ENCODE results near the gene LRIF1.
"Not testable (repeated sequence)": the region's sequence is repeated elsewhere in the genome, so short reads cannot be mapped to it uniquely, and the experiment has no call there.

Gene LRIF1

GRCh38 chr1:110951161-110951560 is 12.6 kb downstream of the LRIF1 start:
- DNase-seq (ENCODE audit: low spot score): no peak

- no peak for DNase-seq (ENCODE audit: low spot score)
Observed at GRCh38 chr1:110948038-110948810, 15.5 kb downstream of the LRIF1 start.

DNA sequence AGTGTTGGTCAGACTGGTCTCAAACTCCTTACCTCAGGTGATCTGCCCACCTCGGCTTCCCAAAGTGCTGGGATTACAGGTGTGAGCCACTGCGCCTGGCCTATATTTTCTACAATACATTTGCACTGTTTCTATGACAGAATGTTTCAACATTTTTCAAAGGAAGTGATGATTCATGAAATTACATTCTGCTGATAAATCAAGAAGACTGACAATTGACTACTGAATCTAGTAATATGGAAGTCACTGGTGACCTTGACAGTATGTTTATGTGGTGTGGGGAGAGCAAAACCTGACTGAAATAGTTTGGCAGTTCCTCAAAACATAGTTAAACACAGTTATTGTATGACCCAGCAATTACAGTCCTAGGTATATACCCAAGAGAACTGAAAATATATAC is 18.1 kb downstream of the LRIF1 start:
- no peak for DNase-seq (ENCODE audit: low spot score)

- no peak for DNase-seq (ENCODE audit: low spot score)
Observed at GRCh38 chr1:110944806-110945205, 18.9 kb downstream of the LRIF1 start.

DNA sequence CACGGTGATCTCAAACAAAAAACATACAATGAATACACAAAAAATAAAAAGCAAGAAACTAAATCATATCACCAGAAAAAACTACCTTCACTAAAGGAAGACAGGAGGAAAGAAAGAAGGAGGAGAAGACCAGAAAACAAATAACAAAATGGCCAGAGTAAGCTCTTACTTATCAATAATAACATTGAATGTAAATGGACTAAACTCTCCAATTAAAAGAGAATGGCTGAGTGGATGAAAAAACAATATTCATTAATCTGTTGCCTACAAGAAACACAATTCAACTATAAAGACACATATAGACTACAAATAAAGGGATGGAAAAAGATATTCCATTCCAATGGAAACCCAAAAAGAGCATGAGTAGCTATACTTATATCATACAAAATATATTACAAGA is 27.2 kb downstream of the LRIF1 start:
- DNase-seq (ENCODE audit: low spot score): no peak

DNA sequence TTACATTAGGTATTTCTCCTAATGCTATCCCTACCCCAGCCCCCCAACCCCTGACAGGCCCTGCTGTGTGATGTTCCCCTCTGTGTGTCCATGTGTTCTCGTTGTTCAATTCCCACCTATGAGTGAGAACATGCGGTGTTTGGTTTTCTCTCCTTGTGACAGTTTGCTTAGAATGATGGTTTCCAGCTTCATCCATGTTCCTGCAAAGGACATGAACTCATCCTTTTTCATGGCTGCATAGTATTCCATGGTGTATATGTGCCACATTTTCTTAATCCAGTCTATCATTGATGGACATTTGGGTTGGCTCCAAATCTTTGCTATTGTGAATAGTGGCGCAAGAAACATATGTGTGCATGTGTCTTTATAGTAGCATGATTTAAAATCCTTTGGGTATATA is 32.6 kb downstream of the LRIF1 start:
- not testable (repeated sequence) for DNase-seq (ENCODE audit: low spot score)

DNA sequence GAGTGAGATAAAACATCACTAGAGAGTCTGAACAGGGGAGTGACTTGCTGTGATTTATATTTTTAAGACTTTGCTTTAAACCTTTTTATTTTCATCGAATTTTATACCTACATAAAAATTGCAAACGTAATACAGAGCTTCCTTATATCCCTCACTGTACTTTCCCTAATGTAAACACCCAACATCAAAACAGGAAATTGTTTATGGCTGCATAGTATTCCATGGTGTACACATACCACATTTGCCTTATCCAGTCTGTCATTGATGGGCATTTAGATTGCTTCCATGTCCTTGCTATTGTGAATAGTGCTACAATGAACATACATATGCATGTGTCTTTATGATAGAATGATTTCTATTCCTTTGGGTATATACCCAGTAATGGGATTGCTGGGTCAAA is 34.8 kb downstream of the LRIF1 start:
- no peak for DNase-seq (ENCODE audit: low spot score)

GRCh38 chr1:110928191-110928590 is 35.5 kb downstream of the LRIF1 start:
- no peak for DNase-seq (ENCODE audit: low spot score)

GRCh38 chr1:110927484-110928075 is 36.1 kb downstream of the LRIF1 start:
- DNase-seq (ENCODE audit: low spot score): no peak

DNA sequence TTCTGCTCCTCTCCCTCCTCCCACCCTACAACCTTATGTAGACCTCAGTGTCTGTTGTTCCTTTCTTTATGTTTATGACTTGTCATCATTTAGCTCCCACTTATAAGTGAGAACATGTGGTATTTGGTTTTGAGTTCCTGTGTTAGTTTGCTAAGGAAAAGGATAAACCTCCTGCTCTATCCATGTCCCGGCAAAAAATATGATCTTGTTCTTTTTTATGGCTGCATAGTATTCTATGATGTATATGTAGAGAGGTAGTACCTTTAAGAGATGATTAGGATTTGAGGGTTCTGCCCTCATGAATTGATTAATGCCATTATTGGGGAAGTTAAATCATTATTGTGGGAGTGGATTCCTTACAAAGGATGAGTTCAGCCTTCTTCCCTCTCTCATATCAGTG is 41.8 kb downstream of the LRIF1 start:
- DNase-seq (ENCODE audit: low spot score): no peak

- no peak for DNase-seq (ENCODE audit: low spot score)
Observed at GRCh38 chr1:110918016-110918415, 45.7 kb downstream of the LRIF1 start.

DNA sequence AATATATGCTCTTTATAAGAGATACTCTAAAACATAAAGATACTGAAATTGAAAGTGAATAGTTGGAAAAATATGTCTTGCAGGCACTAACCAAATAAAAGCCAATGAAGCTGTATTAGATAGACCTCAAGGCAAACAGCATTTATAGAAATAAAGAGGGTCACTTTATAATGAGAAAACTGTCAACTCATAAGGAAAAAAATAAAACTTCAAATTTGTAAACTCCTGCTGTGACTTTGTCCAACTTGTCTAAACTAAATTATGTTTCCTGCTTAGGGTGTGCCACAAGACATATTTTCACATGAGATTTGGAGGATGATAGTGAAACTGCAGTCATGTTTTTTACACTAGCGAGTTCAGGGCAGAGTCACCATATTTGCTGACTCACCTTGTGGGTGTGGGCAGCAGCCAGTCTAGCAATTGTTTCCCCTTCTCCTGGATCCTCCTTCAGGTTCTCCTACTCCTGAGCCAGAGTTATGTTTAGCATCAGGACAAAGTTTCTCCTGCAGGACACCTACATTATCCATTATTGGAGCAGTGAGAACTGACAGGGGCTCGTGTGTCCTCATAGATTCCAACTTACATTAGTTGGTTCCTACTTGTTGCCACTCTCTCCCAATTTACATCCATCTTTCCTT is 46.9 kb downstream of the LRIF1 start:
- no peak for DNase-seq (ENCODE audit: low spot score)

- DNase-seq (ENCODE audit: low spot score): no peak
Observed at GRCh38 chr1:110916274-110916668, 47.5 kb downstream of the LRIF1 start.

DNA sequence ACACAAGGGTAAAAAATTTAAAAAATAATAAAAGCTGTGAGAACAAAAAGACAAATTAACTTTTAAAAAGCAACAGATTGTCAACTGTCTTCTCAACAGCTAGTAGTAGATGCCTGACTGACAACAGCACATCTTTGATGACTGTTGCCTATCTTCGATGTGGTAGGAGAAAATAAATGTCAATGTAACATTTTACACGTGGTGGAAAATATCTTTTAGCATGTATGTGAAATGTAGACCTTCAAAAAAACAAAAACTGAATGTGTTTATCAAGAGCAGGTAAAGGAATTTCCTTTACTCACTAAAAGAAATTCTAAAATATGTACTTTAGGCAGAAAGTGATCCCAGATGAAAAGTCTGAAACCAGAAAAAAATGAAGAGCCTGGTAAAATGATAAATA is 47.9 kb downstream of the LRIF1 start:
- no peak for DNase-seq (ENCODE audit: low spot score)

GRCh38 chr1:110914676-110915075 is 49.0 kb downstream of the LRIF1 start:
- no peak for DNase-seq (ENCODE audit: low spot score)

GRCh38 chr1:110912784-110913183 is 50.9 kb downstream of the LRIF1 start:
- no peak for DNase-seq (ENCODE audit: low spot score)

GRCh38 chr1:110903853-110904500 is 59.7 kb downstream of the LRIF1 start:
- no peak for DNase-seq (ENCODE audit: low spot score)

- DNase-seq (ENCODE audit: low spot score): no peak
Observed at GRCh38 chr1:110902820-110903463, 60.8 kb downstream of the LRIF1 start.

DNA sequence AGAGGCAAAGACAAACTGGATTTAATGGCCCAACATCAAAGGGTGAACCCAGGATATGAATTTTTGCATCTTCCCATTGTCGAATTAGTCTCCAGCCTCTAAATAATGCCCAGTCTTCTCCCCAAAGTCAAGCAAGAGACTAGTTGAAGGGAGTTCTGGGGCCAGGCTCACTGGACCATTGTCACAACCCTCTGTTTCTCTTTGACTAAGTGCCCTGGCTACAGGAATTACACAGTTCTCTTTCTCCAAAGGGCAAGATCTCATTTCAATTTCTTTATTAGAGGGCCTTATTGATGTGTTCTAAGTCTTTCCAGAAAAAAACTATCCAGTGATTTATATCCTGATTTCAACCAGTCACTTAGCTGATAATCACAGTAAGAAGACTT is 64.3 kb downstream of the LRIF1 start:
- no peak for DNase-seq (ENCODE audit: low spot score)

GRCh38 chr1:110898734-110899457 is 64.8 kb downstream of the LRIF1 start:
- no peak for DNase-seq (ENCODE audit: low spot score)

DNA sequence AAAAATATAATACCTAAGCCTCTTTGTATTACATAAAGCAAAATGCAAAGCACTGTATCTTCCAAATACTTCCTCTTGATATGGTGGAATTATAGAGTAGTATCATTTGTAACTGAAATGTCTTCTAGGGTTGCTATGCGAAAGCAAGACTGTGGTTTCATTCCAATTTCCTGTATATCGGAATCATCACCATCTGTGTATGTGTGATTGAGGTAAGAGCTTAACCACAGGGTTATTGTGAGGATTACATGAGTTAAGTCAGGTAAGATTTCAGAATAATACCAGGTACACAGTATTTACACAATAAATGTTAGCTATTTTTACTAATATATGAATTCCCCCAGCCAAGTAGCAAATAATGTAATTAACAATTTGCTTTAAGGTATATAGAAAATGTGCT is 66.0 kb downstream of the LRIF1 start:
- DNase-seq (ENCODE audit: low spot score): no peak

Measured in hepatic stellate cell (primary cell).